Osteoblast (primary cell): Measurements from ENCODE around the gene CTU2. TPM values are rescaled to one million over a fixed set of nuclear protein-coding genes. Genes with fewer than 3 reads are reported as not detected.

Experiments used
- DNase-seq: peaks from one replicate; pipeline ENCODE4 v3.0.0; 2011; ENCODE audit warnings: low spot score, mixed read lengths; ENCODE audit not compliant: insufficient read length; ENCODE audit errors: missing footprints
- H2AFZ ChIP-seq: 2 replicates; pipeline ENCODE4 v1.6.0; 2011; ENCODE audit warnings: mild to moderate bottlenecking, low read length
- H3K27ac ChIP-seq: 2 replicates; pipeline ENCODE4 v1.5.1; 2011; ENCODE audit warnings: mild to moderate bottlenecking, low read depth, low read length, moderate library complexity
- H3K27me3 ChIP-seq: 2 replicates; pipeline ENCODE4 v1.6.0; 2012; ENCODE audit warnings: mild to moderate bottlenecking, control low read depth, inconsistent platforms, low read length, moderate library complexity; ENCODE audit not compliant: insufficient read depth
- H3K36me3 ChIP-seq: 2 replicates; pipeline ENCODE4 v1.5.1; 2011; ENCODE audit warnings: mild to moderate bottlenecking, low read length, control low read depth, moderate library complexity; ENCODE audit not compliant: insufficient read depth
- H3K4me1 ChIP-seq: 2 replicates; pipeline ENCODE4 v1.5.1; 2011; ENCODE audit warnings: mild to moderate bottlenecking, low read length, control low read depth, moderate library complexity; ENCODE audit not compliant: insufficient read depth
- H3K4me2 ChIP-seq: 2 replicates; pipeline ENCODE4 v1.6.0; 2011; ENCODE audit warnings: mild to moderate bottlenecking, low read length; ENCODE audit not compliant: insufficient read depth
- H3K4me3 ChIP-seq: fragments of 200-600 bp; sonication (generic); 3 replicates; pipeline ENCODE4 v1.5.1; 2012; ENCODE audit warnings: mild to moderate bottlenecking, low read length, inconsistent platforms; ENCODE audit not compliant: insufficient read depth
- H3K79me2 ChIP-seq: 2 replicates; pipeline ENCODE4 v1.6.0; 2012; ENCODE audit warnings: mild to moderate bottlenecking, low read length, control low read depth, inconsistent platforms; ENCODE audit not compliant: insufficient read depth
- H3K9me3 ChIP-seq: 2 replicates; pipeline ENCODE4 v1.5.1; 2011; ENCODE audit warnings: low read depth, low read length, control low read depth
- H4K20me1 ChIP-seq: 2 replicates; pipeline ENCODE4 v1.6.0; 2012; ENCODE audit warnings: mild to moderate bottlenecking, low read length, control low read depth; ENCODE audit not compliant: insufficient read depth
- CTCF ChIP-seq: IDR thresholded peaks from 2 replicates; pipeline ENCODE4 v1.5.1; 2011; ENCODE audit warnings: mild to moderate bottlenecking, low read depth, low read length, moderate library complexity; ENCODE audit errors: extremely low read depth
- total RNA-seq: library from RNA; depleted of rRNA; stranded (reverse); fragments of >200 nt; gene quantifications from 2 replicates; pipeline ENCODE4 v1.2.3, GENCODE V29; 2012

The CTU2 gene
- total RNA-seq, 1 donor = 14.8 TPM

GRCh38 chr16:88732961-88733294 lies 26.6 kb downstream of the CTU2 start:
- Histone ChIP-seq H3K79me2 (peaks cover 19% of the 10 kb centered on the region), H4K20me1 (peaks cover 38% of the 10 kb centered on the region), H3K4me2 (no peak overlapping the region), H3K27me3 (no peaks in the 10 kb centered on the region), H2AFZ (no peak overlapping the region), H3K27ac (no peak overlapping the region), H3K4me1 (no peaks in the 10 kb centered on the region), H3K9me3 (no peaks in the 10 kb centered on the region), H3K4me3 (no peak overlapping the region), H3K36me3 (peaks cover 41% of the 10 kb centered on the region)
- TF ChIP-seq CTCF = no peak
- DNase-seq = no peak

GRCh38 chr16:88733630-88734360 lies 27.5 kb downstream of the CTU2 start:
- Histone ChIP-seq H4K20me1 (peaks cover 39% of the 10 kb centered on the region), H2AFZ (no peak overlapping the region), H3K79me2 (peaks cover 24% of the 10 kb centered on the region), H3K27ac (no peak overlapping the region), H3K4me3 (no peak overlapping the region), H3K4me2 (no peak overlapping the region), H3K27me3 (no peaks in the 10 kb centered on the region), H3K4me1 (no peaks in the 10 kb centered on the region), H3K36me3 (peaks cover 48% of the 10 kb centered on the region), H3K9me3 (no peaks in the 10 kb centered on the region)
- DNase-seq = no peak
- TF ChIP-seq CTCF = no peak

GRCh38 chr16:88734361-88734728 lies 28.0 kb downstream of the CTU2 start:
- no peak for TF ChIP-seq CTCF
- peaks cover 26% of the 10 kb centered on the region for H3K79me2 ChIP-seq
- peaks cover 44% of the 10 kb centered on the region for H4K20me1 ChIP-seq
- no peak overlapping the region for H3K4me2 ChIP-seq
- no peaks in the 10 kb centered on the region for H3K27me3 ChIP-seq
- H3K4me1 ChIP-seq = no peaks in the 10 kb centered on the region
- H2AFZ ChIP-seq = no peak overlapping the region
- peaks cover 52% of the 10 kb centered on the region for H3K36me3 ChIP-seq
- H3K9me3 ChIP-seq = no peaks in the 10 kb centered on the region
- no peak overlapping the region for H3K4me3 ChIP-seq
- no peak overlapping the region for H3K27ac ChIP-seq
- DNase-seq = no peak

GRCh38 chr16:88735121-88735520 lies 28.8 kb downstream of the CTU2 start:
- no peak for TF ChIP-seq CTCF
- no peak overlapping the region for H3K27ac ChIP-seq
- peaks cover 23% of the 10 kb centered on the region for H3K79me2 ChIP-seq
- DNase-seq = no peak
- H3K36me3 ChIP-seq = peaks cover 46% of the 10 kb centered on the region
- H4K20me1 ChIP-seq = peaks cover 44% of the 10 kb centered on the region
- no peaks in the 10 kb centered on the region for H3K27me3 ChIP-seq
- H3K4me2 ChIP-seq = no peak overlapping the region
- no peaks in the 10 kb centered on the region for H3K9me3 ChIP-seq
- H3K4me3 ChIP-seq = no peak overlapping the region
- no peaks in the 10 kb centered on the region for H3K4me1 ChIP-seq
- no peak overlapping the region for H2AFZ ChIP-seq
